Karpas-422 (cell line): ENCODE data around the gene TBX19. TPM values are rescaled to one million over a fixed set of nuclear protein-coding genes. Genes with fewer than 3 reads are reported as not detected.

Experiments
- DNase-seq: peaks from one replicate; pipeline ENCODE4 v3.0.0-alpha.2; 2015
- H2AFZ ChIP-seq: fragments of 200-600 bp; sonication (generic); 2 replicates; pipeline ENCODE4 v1.6.1; 2014; ENCODE audit warnings: antibody characterized with exemption, low read length, mixed read lengths
- H3K27ac ChIP-seq: fragments of 200-600 bp; sonication (generic); 2 replicates; pipeline ENCODE4 v1.5.1; 2014; ENCODE audit warnings: mild to moderate bottlenecking, low read length, moderate library complexity
- H3K27me3 ChIP-seq: fragments of 200-600 bp; sonication (generic); 2 replicates; pipeline ENCODE4 v1.6.1; 2014; ENCODE audit warnings: low read length, mixed read lengths
- H3K36me3 ChIP-seq: fragments of 200-600 bp; sonication (generic); 2 replicates; pipeline ENCODE4 v1.6.1; 2014; ENCODE audit warnings: low read length, mixed read lengths; ENCODE audit not compliant: insufficient read depth
- H3K4me1 ChIP-seq: fragments of 200-600 bp; sonication (generic); 2 replicates; pipeline ENCODE4 v1.6.1; 2014; ENCODE audit warnings: mild to moderate bottlenecking, low read length, mixed read lengths
- H3K4me2 ChIP-seq: fragments of 200-600 bp; sonication (generic); 2 replicates; pipeline ENCODE4 v1.6.1; 2014; ENCODE audit warnings: low read length, low read depth, mild to moderate bottlenecking; ENCODE audit not compliant: poor library complexity, severe bottlenecking
- H3K4me3 ChIP-seq: fragments of 200-600 bp; sonication (generic); 2 replicates; pipeline ENCODE4 v1.5.1; 2014; ENCODE audit warnings: mild to moderate bottlenecking, antibody characterized with exemption, low read length, mixed read lengths
- H3K79me2 ChIP-seq: fragments of 200-600 bp; sonication (generic); 2 replicates; pipeline ENCODE4 v1.6.1; 2014; ENCODE audit warnings: mild to moderate bottlenecking, low read length, mixed read lengths
- H3K9ac ChIP-seq: fragments of 200-600 bp; sonication (generic); 2 replicates; pipeline ENCODE4 v1.6.0; 2014; ENCODE audit warnings: low read length
- H3K9me2 ChIP-seq: fragments of 200-600 bp; sonication (generic), shearing (Covaris generic); replicated peaks from 2 replicates; pipeline ENCODE4 v1.6.0; 2014; ENCODE audit warnings: mild to moderate bottlenecking, low read length, moderate library complexity; ENCODE audit not compliant: insufficient read depth
- H3K9me3 ChIP-seq: fragments of 300-700, 200-600 bp; sonication (generic); 2 replicates; pipeline ENCODE4 v1.6.1; 2014; ENCODE audit warnings: low read length, mixed read lengths
- H4K20me1 ChIP-seq: fragments of 200-600 bp; sonication (generic); 2 replicates; pipeline ENCODE4 v1.6.1; 2014; ENCODE audit warnings: mild to moderate bottlenecking, antibody characterized with exemption, low read length, low read depth; ENCODE audit not compliant: insufficient read depth
- total RNA-seq: library from RNA; depleted of rRNA; stranded (reverse); fragments of >200 nt; shearing (Covaris generic); gene quantifications from 2 replicates; pipeline ENCODE4 v1.2.3, GENCODE V29; 2014; ENCODE audit warnings: low replicate concordance

TBX19 gene
- total RNA-seq, 1 experiment from 2014 or later = 4.1 TPM

DNA sequence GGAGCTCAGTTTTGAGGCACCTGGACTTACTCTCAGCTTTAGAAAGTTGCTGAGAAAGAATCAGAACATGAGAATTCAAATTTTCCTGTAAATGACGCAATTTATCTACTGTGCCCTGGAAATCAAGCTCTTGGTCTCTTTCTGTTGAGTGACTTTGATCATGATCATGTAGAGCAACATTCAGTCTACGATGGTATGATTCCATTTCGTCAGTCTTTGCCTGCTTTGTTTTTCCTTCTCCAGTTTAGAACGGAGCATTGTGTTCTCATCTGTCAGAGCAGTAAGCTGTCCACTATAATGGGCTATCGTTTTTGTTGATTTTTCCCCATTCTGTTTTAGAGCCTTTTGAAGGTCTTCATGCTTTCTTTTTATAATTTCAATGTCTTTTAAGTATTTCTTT lies 34.2 kb upstream of the TBX19 start:
- Histone ChIP-seq H2AFZ (no peak overlapping the region), H3K27me3 (no peaks in the 10 kb centered on the region), H4K20me1 (no peaks in the 10 kb centered on the region), H3K27ac (no peak overlapping the region), H3K9ac (no peak overlapping the region), H3K79me2 (peaks cover 65% of the 10 kb centered on the region), H3K9me2 (no peaks in the 10 kb centered on the region), H3K4me2 (no peak overlapping the region), H3K9me3 (no peaks in the 10 kb centered on the region), H3K36me3 (peaks cover 26% of the 10 kb centered on the region; the same call in 1 of the 2 replicates), H3K4me1 (no peaks in the 10 kb centered on the region), H3K4me3 (no peak overlapping the region)
- DNase-seq = no peak

DNA sequence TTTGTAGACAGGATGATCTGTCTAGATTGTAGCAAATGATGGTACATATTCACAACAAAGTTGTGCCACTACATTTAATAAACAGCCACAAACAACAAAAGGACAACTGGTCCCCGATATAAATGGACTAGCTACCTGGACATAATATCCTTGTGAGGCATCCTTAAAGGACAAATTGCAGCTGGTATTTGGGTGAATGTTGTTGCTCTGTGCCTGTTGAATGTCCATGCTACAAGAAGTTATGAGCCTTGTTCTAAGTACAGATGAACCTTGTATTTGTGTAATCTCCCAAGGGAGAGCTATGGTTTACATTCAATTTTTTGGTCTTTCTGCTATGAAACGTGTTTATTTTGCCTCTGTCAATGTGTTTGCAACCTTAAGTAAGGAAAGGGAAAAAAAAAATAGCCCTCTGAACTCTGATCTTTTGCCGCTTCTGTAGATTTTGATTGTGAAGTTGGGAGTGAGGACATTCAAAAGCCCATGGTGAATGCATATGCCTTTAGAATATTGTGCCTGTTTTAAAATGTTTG lies 28.4 kb upstream of the TBX19 start:
- H3K79me2 ChIP-seq = peaks cover 73% of the 10 kb centered on the region
- no peak overlapping the region for H3K4me3 ChIP-seq
- H2AFZ ChIP-seq = no peak overlapping the region
- no peaks in the 10 kb centered on the region for H4K20me1 ChIP-seq
- no peak overlapping the region for H3K27ac ChIP-seq
- DNase-seq = peak; percentile 27
- no peak overlapping the region for H3K9ac ChIP-seq
- H3K4me2 ChIP-seq = no peak overlapping the region
- H3K4me1 ChIP-seq = no peaks in the 10 kb centered on the region
- peaks cover 54% of the 10 kb centered on the region for H3K36me3 ChIP-seq
- no peaks in the 10 kb centered on the region for H3K9me2 ChIP-seq
- H3K27me3 ChIP-seq = no peaks in the 10 kb centered on the region
- peaks cover 14% of the 10 kb centered on the region for H3K9me3 ChIP-seq

DNA sequence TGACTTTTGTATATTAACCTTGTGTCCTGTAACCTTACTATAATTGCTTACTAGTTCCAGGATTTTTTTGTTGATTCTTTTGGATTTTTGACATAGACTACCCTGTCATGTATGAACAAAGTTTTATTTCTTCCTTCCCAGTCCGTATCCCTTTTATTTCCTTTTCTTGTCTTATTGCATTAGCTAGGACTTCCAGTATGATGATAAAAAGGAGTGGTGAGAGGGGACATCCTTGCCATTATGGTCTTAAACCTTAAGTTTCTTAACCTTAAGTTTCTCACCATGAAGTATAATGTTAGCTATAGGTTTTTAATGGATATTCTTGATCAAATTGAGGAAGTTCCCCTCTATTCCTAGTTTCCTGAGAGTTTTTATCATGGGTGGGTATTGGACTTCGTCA lies 24.5 kb upstream of the TBX19 start:
- no peak overlapping the region for H3K27ac ChIP-seq
- no peaks in the 10 kb centered on the region for H3K9me2 ChIP-seq
- no peaks in the 10 kb centered on the region for H3K27me3 ChIP-seq
- no peaks in the 10 kb centered on the region for H3K4me1 ChIP-seq
- H4K20me1 ChIP-seq = no peaks in the 10 kb centered on the region
- DNase-seq = no peak
- peaks cover 68% of the 10 kb centered on the region for H3K79me2 ChIP-seq
- H2AFZ ChIP-seq = no peak overlapping the region
- H3K4me3 ChIP-seq = no peak overlapping the region
- peaks cover 44% of the 10 kb centered on the region for H3K36me3 ChIP-seq
- no peak overlapping the region for H3K4me2 ChIP-seq
- peaks cover 14% of the 10 kb centered on the region for H3K9me3 ChIP-seq
- no peak overlapping the region for H3K9ac ChIP-seq

DNA sequence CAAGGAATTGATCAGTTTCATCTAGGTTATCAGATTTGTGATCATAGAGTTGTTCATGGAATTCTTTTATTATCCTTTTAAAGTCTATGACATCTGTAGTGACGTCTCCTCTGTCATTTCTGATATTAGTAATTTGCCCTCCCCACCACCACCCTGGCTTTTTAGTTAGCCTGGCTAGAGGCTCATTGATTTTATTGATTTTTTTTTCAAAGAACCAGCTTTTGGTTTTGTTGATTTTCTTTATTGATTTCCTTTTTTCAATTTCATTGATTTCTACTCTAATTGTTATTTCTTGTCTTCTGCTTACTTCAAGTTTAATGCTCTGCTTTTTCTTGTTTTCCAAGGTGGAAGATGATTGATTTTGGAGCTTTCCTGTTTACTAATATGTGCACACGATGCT lies 23.3 kb upstream of the TBX19 start:
- Histone ChIP-seq H3K4me1 (no peaks in the 10 kb centered on the region), H2AFZ (no peak overlapping the region), H3K4me2 (no peak overlapping the region), H3K9me2 (no peaks in the 10 kb centered on the region), H3K4me3 (no peak overlapping the region), H3K9ac (no peak overlapping the region), H3K27ac (no peak overlapping the region), H3K36me3 (peaks cover 40% of the 10 kb centered on the region), H3K9me3 (peaks cover 14% of the 10 kb centered on the region), H3K27me3 (no peaks in the 10 kb centered on the region), H4K20me1 (no peaks in the 10 kb centered on the region), H3K79me2 (peaks cover 64% of the 10 kb centered on the region)
- no peak for DNase-seq

DNA sequence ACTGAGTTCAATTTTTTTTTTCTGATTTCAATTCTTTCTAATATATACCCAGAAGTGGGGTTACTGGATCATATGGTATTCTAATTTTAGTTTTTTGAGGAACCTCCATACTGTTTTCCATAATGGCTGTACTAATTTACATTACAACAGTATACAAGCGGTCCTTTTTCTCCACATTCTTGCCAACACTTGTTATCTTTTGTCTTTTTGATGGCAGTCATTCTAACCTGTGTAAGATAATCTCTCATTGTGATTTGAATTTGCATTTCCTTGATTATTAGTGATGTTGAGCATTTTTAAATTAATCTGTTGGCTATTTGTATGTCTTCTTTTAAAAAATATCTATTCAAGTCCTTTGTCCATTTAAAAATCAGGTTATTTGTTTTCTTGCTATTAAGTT lies 21.1 kb upstream of the TBX19 start:
- peaks cover 52% of the 10 kb centered on the region for H3K79me2 ChIP-seq
- H2AFZ ChIP-seq = no peak overlapping the region
- no peak overlapping the region for H3K27ac ChIP-seq
- H3K9me2 ChIP-seq = no peaks in the 10 kb centered on the region
- H4K20me1 ChIP-seq = no peaks in the 10 kb centered on the region
- no peaks in the 10 kb centered on the region for H3K4me1 ChIP-seq
- no peak overlapping the region for H3K4me2 ChIP-seq
- H3K27me3 ChIP-seq = no peaks in the 10 kb centered on the region
- no peak overlapping the region for H3K9ac ChIP-seq
- DNase-seq = no peak
- no peak overlapping the region for H3K4me3 ChIP-seq
- peaks cover 13% of the 10 kb centered on the region for H3K9me3 ChIP-seq
- H3K36me3 ChIP-seq = peaks cover 26% of the 10 kb centered on the region

DNA sequence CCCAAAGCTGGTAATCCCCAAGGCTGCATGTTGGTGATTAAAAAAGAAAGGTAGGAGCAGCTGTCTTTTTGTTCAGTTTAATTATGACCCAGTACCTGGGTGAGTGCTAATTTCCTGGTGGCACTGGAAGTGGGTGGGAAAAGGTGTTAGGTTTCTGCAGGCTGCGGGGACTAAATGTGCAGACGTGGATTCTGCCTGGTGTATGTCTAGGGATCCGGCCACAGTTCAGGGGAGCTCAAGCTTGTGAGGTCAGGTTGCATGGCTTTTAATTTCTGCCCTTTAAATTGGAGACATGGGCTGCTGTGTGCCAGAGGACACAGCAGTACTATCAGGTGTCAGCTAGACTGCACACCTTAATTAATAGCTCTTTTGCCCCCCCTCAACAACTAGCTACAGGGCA lies 20.3 kb upstream of the TBX19 start:
- DNase-seq = no peak
- Histone ChIP-seq H3K27me3 (no peaks in the 10 kb centered on the region), H3K9me3 (peaks cover 6% of the 10 kb centered on the region), H3K27ac (no peak overlapping the region), H3K4me1 (no peaks in the 10 kb centered on the region), H4K20me1 (no peaks in the 10 kb centered on the region), H3K36me3 (peaks cover 18% of the 10 kb centered on the region), H3K4me3 (no peak overlapping the region), H3K4me2 (no peak overlapping the region), H3K79me2 (peaks cover 44% of the 10 kb centered on the region), H3K9me2 (no peaks in the 10 kb centered on the region; the same call in 1 of the 2 replicates), H2AFZ (no peak overlapping the region), H3K9ac (no peak overlapping the region)

DNA sequence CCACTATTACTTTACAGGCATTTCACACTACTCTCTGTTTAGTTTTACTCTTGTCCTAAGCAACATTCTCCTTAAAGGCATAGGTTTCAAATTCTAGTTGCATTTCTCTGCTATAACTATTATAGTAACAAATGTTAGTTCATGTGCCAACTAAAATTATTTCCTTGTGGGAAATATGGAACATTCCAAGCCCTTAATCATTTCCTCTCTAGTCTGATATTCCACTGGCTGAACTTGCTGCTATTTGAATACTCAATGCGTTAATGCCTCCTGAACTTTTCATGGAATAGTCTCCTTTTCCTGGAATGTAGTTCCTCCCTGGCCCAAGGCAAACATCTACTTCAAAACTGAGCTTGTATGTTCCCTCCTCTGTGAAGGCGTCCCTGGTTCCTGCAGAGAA lies 19.3 kb upstream of the TBX19 start:
- Histone ChIP-seq H3K27me3 (no peaks in the 10 kb centered on the region), H3K4me2 (no peak overlapping the region), H4K20me1 (no peaks in the 10 kb centered on the region), H3K4me1 (no peaks in the 10 kb centered on the region), H3K79me2 (peaks cover 38% of the 10 kb centered on the region), H3K36me3 (peaks cover 8% of the 10 kb centered on the region), H3K9ac (no peak overlapping the region), H3K9me3 (peaks cover 6% of the 10 kb centered on the region), H3K9me2 (no peaks in the 10 kb centered on the region; the same call in 1 of the 2 replicates), H3K27ac (no peak overlapping the region), H3K4me3 (no peak overlapping the region), H2AFZ (no peak overlapping the region)
- DNase-seq = no peak

DNA sequence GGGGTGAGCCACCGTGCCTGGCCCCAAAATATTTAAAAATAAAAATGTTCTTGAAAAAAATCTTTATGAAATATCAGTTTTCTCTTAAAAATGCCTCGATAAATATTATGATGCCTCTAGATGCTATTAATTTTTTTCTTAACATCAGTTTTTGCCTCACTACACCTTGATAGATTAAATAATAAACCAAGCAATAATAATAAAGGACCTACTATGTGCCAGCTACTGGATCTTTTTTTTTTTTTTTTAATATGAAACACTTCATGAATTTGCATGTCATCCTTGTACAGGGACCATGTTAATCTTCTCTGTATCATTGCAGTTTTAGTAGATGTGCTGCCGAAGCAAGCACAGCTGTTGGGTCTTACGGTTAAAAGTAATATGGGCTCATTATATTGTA lies 17.5 kb upstream of the TBX19 start:
- Histone ChIP-seq H3K4me3 (no peak overlapping the region), H3K9me2 (no peaks in the 10 kb centered on the region; the same call in 1 of the 2 replicates), H2AFZ (no peak overlapping the region), H3K27me3 (no peaks in the 10 kb centered on the region), H3K4me1 (no peaks in the 10 kb centered on the region), H3K27ac (no peak overlapping the region), H3K4me2 (no peak overlapping the region), H3K79me2 (peaks cover 27% of the 10 kb centered on the region), H3K9me3 (no peaks in the 10 kb centered on the region), H3K36me3 (peaks cover 3% of the 10 kb centered on the region; the same call in 1 of the 2 replicates), H4K20me1 (no peaks in the 10 kb centered on the region), H3K9ac (no peak overlapping the region)
- no peak for DNase-seq
